ENCODE results near the gene TREML2.

GRCh38 chr6:41222513-41222912 lies 21.6 kb upstream of the TREML2 start:
- TF ChIP-seq CTCF (conservative IDR thresholded peaks at IDR 0.05; ENCODE audit: low read depth, low read length) (no peak), EZH2phosphoT487 (IDR thresholded peaks at IDR 0.05; ENCODE audit: borderline replicate concordance, low read length) (no peak)

All from PC-3 (cell line).